Right atrium auricular region (tissue), 2 donors: Measurements from ENCODE around the gene MADD. TPM values are rescaled to one million over a fixed set of nuclear protein-coding genes. Genes with fewer than 3 reads are reported as not detected.

Experiments
- DNase-seq: peaks from one replicate; pipeline ENCODE4 v3.0.0-alpha.2; 2019; ENCODE audit warnings: low spot score
- H3K27ac ChIP-seq, 2 donors: fragments of 200-600 bp; sonication (generic); 1 replicate in 1 of 2; 2 replicates in 1 of 2; pipeline ENCODE4 v1.5.1; 2016 to 2019
- H3K27me3 ChIP-seq, 2 donors: fragments of 200-600 bp; sonication (generic); one replicate each; pipeline versions ENCODE4 v1.5.1 to v1.6.0; 2017 to 2019
- H3K36me3 ChIP-seq: fragments of 200-600 bp; sonication (generic); one replicate; pipeline ENCODE4 v1.5.1; 2016
- H3K4me1 ChIP-seq, 2 donors: fragments of 200-600 bp; sonication (generic); one replicate each; pipeline versions ENCODE4 v1.5.1 to v1.6.0; 2017 to 2019
- H3K4me3 ChIP-seq, 2 donors: fragments of 200-600 bp; sonication (generic); 1 replicate in 1 of 2; 2 replicates in 1 of 2; pipeline ENCODE4 v1.5.1; 2017 to 2019; ENCODE audit warnings: mild to moderate bottlenecking in 1 of 2, moderate library complexity in 1 of 2
- H3K9me3 ChIP-seq, 2 donors: fragments of 200-600 bp; sonication (generic); one replicate each; pipeline ENCODE4 v1.5.1; 2019
- CTCF ChIP-seq, 2 donors: fragments of 200-600 bp; sonication (generic); IDR thresholded peaks; one replicate each; pipeline ENCODE4 v1.5.1; 2019; ENCODE audit warnings: antibody characterized with exemption in 2 of 2
- total RNA-seq, 2 donors: library from RNA; depleted of rRNA; stranded (reverse); fragments of >200 nt; gene quantifications; one replicate each; pipeline ENCODE4 v1.1.0, GENCODE V29; 2016

The MADD gene
- total RNA-seq, 2 donors from 2014 or later = 28.2 to 49.8 TPM

- H3K9me3 ChIP-seq = no peaks in the 10 kb centered on the region
- DNase-seq = peak; percentile 84
- peak within 1 kb of the TSS; percentile 83 to 86 for H3K27ac ChIP-seq
- H3K4me3 ChIP-seq = peak within 1 kb of the TSS; percentile 25 to 47
- peaks cover 0 to 60% of the 10 kb centered on the region in 2 donors for H3K4me1 ChIP-seq
- H3K27me3 ChIP-seq = no peaks in the 10 kb centered on the region
- TF ChIP-seq CTCF (IDR thresholded peaks at IDR 0.05) = peak; percentile 59 to 81
- no peaks in the 10 kb centered on the region for H3K36me3 ChIP-seq
Measured at GRCh38 chr11:47257517-47258316, 12.2 kb upstream of the MADD start, which contains the start of gene NR1H3. Gene NR1H3 (plus strand): TSS chr11:47257996. CDS start chr11:47259217, 1,221 bp downstream.

- peak overlapping the region; percentile 83 to 86 for H3K27ac ChIP-seq
- TF ChIP-seq CTCF (IDR thresholded peaks at IDR 0.05) = no peak
- H3K4me3 ChIP-seq = peak overlapping the region; percentile 25 to 47
- DNase-seq = no peak
- no peaks in the 10 kb centered on the region for H3K36me3 ChIP-seq
- H3K4me1 ChIP-seq = peaks cover 0 to 59% of the 10 kb centered on the region in 2 donors
- no peaks in the 10 kb centered on the region for H3K9me3 ChIP-seq
- no peaks in the 10 kb centered on the region for H3K27me3 ChIP-seq
Measured at GRCh38 chr11:47258317-47258902, 11.5 kb upstream of the MADD start.

GRCh38 chr11:47259232-47259977, 10.5 kb upstream of the MADD start:
- Histone ChIP-seq H3K27me3 (no peaks in the 10 kb centered on the region), H3K27ac (peak overlapping the region; percentile 25 to 86), H3K9me3 (no peaks in the 10 kb centered on the region), H3K4me3 (no peak overlapping the region), H3K4me1 (peaks cover 0 to 49% of the 10 kb centered on the region in 2 donors), H3K36me3 (no peaks in the 10 kb centered on the region)
- peak; percentile 32 to 77 for TF ChIP-seq CTCF (IDR thresholded peaks at IDR 0.05)
- no peak for DNase-seq

DNA sequence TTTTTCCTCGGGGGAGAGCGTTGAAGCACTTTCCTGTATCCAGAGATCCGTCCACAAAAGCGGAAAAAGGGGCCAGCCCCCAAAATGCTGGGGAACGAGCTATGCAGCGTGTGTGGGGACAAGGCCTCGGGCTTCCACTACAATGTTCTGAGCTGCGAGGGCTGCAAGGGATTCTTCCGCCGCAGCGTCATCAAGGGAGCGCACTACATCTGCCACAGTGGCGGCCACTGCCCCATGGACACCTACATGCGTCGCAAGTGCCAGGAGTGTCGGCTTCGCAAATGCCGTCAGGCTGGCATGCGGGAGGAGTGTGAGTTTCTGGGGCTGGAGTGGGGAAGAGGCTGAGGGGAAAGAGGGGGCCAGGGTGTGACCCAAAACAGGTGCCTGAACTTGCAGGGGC, 9.6 kb upstream of the MADD start:
- H3K9me3 ChIP-seq = no peaks in the 10 kb centered on the region
- DNase-seq = no peak
- TF ChIP-seq CTCF (IDR thresholded peaks at IDR 0.05) = no peak
- H3K27ac ChIP-seq = no peak overlapping the region
- no peaks in the 10 kb centered on the region for H3K27me3 ChIP-seq
- peaks cover 0 to 42% of the 10 kb centered on the region in 2 donors for H3K4me1 ChIP-seq
- no peak overlapping the region for H3K4me3 ChIP-seq
- H3K36me3 ChIP-seq = no peaks in the 10 kb centered on the region

- H3K4me1 ChIP-seq = peaks cover 0 to 35% of the 10 kb centered on the region in 2 donors
Measured at GRCh38 chr11:47261291-47261800, 8.6 kb upstream of the MADD start.

More at GRCh38 chr11:47261291-47261800, 8.6 kb upstream of the MADD start:
- Histone ChIP-seq H3K27ac (no peak overlapping the region), H3K9me3 (no peaks in the 10 kb centered on the region), H3K27me3 (no peaks in the 10 kb centered on the region), H3K4me3 (no peak overlapping the region), H3K36me3 (no peaks in the 10 kb centered on the region)
- TF ChIP-seq CTCF (IDR thresholded peaks at IDR 0.05) = no peak
- no peak for DNase-seq
